Measurements from ENCODE around the gene TMEM164. TPM values are rescaled to one million over a fixed set of nuclear protein-coding genes. Genes with fewer than 3 reads are reported as not detected.

TMEM164 gene
- total RNA-seq, 1 donor from 2014 or later: 18.7 TPM

- Mint-ChIP-seq H3K36me3 (ENCODE audit: low read depth, unreplicated experiment) (no peaks in the 10 kb centered on the region), H3K9me3 (ENCODE audit: unreplicated experiment) (no peaks in the 10 kb centered on the region), H3K4me3 (ENCODE audit: unreplicated experiment) (no peak overlapping the region), H3K27ac (ENCODE audit: unreplicated experiment) (no peak overlapping the region), H3K4me1 (ENCODE audit: unreplicated experiment) (no peaks in the 10 kb centered on the region), H3K27me3 (ENCODE audit: unreplicated experiment) (no peaks in the 10 kb centered on the region)
- no peak for DNase-seq (ENCODE audit: low spot score)
- no peak for TF ChIP-seq CTCF (IDR thresholded peaks at IDR 0.05; ENCODE audit: unreplicated experiment)
These were observed 60.0 kb downstream of the TMEM164 start for GRCh38 chrX:110062919-110063318.

- no peak for DNase-seq (ENCODE audit: low spot score)
- Mint-ChIP-seq H3K4me1 (ENCODE audit: unreplicated experiment) (no peaks in the 10 kb centered on the region), H3K27ac (ENCODE audit: unreplicated experiment) (no peak overlapping the region), H3K36me3 (ENCODE audit: low read depth, unreplicated experiment) (no peaks in the 10 kb centered on the region), H3K9me3 (ENCODE audit: unreplicated experiment) (no peaks in the 10 kb centered on the region), H3K4me3 (ENCODE audit: unreplicated experiment) (no peak overlapping the region), H3K27me3 (ENCODE audit: unreplicated experiment) (no peaks in the 10 kb centered on the region)
- no peak for TF ChIP-seq CTCF (IDR thresholded peaks at IDR 0.05; ENCODE audit: unreplicated experiment)
These were observed 63.7 kb downstream of the TMEM164 start for GRCh38 chrX:110066488-110067225.

GRCh38 chrX:110070970-110071369 is 68.1 kb downstream of the TMEM164 start:
- no peak for TF ChIP-seq CTCF (IDR thresholded peaks at IDR 0.05; ENCODE audit: unreplicated experiment)
- no peak for DNase-seq (ENCODE audit: low spot score)
- Mint-ChIP-seq H3K27me3 (ENCODE audit: unreplicated experiment) (no peaks in the 10 kb centered on the region), H3K4me1 (ENCODE audit: unreplicated experiment) (no peaks in the 10 kb centered on the region), H3K4me3 (ENCODE audit: unreplicated experiment) (no peak overlapping the region), H3K27ac (ENCODE audit: unreplicated experiment) (no peak overlapping the region), H3K9me3 (ENCODE audit: unreplicated experiment) (no peaks in the 10 kb centered on the region), H3K36me3 (ENCODE audit: low read depth, unreplicated experiment) (no peaks in the 10 kb centered on the region)

GRCh38 chrX:110081320-110081719 is 78.4 kb downstream of the TMEM164 start:
- no peak for TF ChIP-seq CTCF (IDR thresholded peaks at IDR 0.05; ENCODE audit: unreplicated experiment)
- H3K27me3 Mint-ChIP-seq (ENCODE audit: unreplicated experiment): no peaks in the 10 kb centered on the region
- H3K4me3 Mint-ChIP-seq (ENCODE audit: unreplicated experiment): no peak overlapping the region
- no peak for DNase-seq (ENCODE audit: low spot score)
- H3K9me3 Mint-ChIP-seq (ENCODE audit: unreplicated experiment): no peaks in the 10 kb centered on the region
- H3K4me1 Mint-ChIP-seq (ENCODE audit: unreplicated experiment): no peaks in the 10 kb centered on the region
- no peak overlapping the region for H3K27ac Mint-ChIP-seq (ENCODE audit: unreplicated experiment)
- H3K36me3 Mint-ChIP-seq (ENCODE audit: low read depth, unreplicated experiment): no peaks in the 10 kb centered on the region

GRCh38 chrX:110081740-110082139 is 78.8 kb downstream of the TMEM164 start:
- no peak for TF ChIP-seq CTCF (IDR thresholded peaks at IDR 0.05; ENCODE audit: unreplicated experiment)
- H3K27ac Mint-ChIP-seq (ENCODE audit: unreplicated experiment): no peak overlapping the region
- H3K4me1 Mint-ChIP-seq (ENCODE audit: unreplicated experiment): no peaks in the 10 kb centered on the region
- no peaks in the 10 kb centered on the region for H3K27me3 Mint-ChIP-seq (ENCODE audit: unreplicated experiment)
- no peak overlapping the region for H3K4me3 Mint-ChIP-seq (ENCODE audit: unreplicated experiment)
- no peaks in the 10 kb centered on the region for H3K9me3 Mint-ChIP-seq (ENCODE audit: unreplicated experiment)
- DNase-seq (ENCODE audit: low spot score): no peak
- no peaks in the 10 kb centered on the region for H3K36me3 Mint-ChIP-seq (ENCODE audit: low read depth, unreplicated experiment)
